ENCODE data around the gene ECSCR.

Gene ECSCR

DNA sequence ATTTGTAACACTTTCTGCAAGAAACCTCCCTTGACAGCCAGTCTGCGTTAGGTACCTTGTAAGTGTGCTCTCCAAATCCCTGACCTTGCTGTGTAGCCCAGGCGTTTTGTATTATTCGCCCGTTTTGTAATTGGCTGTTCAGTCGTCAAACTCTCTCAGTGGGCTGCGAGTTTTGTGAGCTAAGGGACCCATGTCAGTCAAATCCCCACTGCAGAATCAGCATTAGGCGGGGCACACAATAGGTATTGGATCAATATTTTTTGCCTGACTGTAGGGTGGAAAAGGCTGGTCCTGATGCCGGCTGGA is 23.9 kb downstream of the ECSCR start:
- H3K27ac ChIP-seq: peak overlapping the region; percentile 96 to 98
- H3K4me3 ChIP-seq: peak overlapping the region; percentile 93
- no peak for DNase-seq (ENCODE audit: low spot score)
- TF ChIP-seq, protein P1, sequence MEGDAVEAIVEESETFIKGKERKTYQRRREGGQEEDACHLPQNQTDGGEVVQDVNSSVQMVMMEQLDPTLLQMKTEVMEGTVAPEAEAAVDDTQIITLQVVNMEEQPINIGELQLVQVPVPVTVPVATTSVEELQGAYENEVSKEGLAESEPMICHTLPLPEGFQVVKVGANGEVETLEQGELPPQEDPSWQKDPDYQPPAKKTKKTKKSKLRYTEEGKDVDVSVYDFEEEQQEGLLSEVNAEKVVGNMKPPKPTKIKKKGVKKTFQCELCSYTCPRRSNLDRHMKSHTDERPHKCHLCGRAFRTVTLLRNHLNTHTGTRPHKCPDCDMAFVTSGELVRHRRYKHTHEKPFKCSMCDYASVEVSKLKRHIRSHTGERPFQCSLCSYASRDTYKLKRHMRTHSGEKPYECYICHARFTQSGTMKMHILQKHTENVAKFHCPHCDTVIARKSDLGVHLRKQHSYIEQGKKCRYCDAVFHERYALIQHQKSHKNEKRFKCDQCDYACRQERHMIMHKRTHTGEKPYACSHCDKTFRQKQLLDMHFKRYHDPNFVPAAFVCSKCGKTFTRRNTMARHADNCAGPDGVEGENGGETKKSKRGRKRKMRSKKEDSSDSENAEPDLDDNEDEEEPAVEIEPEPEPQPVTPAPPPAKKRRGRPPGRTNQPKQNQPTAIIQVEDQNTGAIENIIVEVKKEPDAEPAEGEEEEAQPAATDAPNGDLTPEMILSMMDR (IDR thresholded peaks at IDR 0.05): no peak

DNA sequence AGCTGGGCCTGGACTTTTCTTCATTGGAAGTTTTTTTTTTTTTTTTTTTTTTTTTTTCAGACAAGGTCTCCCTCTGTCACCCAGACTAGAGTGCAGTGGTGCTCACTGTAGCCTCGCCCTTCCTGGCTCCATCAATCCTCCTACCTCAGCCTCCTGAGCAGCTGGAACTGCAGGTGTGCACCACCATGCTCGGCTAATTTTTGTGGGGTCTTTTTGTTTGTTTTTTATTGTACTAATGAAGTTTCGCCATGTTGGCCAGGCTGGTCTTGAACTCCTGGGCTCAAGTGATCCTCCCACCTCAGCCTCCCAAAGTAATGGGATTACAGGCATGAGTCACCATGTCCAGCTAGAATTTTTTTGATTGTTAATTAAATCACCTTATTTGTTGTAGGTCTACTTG is 26.9 kb downstream of the ECSCR start:
- TF ChIP-seq, protein P1 (IDR thresholded peaks at IDR 0.05): no peak
- no peak overlapping the region for H3K4me3 ChIP-seq
- no peak overlapping the region for H3K27ac ChIP-seq
- DNase-seq (ENCODE audit: low spot score): no peak

DNA sequence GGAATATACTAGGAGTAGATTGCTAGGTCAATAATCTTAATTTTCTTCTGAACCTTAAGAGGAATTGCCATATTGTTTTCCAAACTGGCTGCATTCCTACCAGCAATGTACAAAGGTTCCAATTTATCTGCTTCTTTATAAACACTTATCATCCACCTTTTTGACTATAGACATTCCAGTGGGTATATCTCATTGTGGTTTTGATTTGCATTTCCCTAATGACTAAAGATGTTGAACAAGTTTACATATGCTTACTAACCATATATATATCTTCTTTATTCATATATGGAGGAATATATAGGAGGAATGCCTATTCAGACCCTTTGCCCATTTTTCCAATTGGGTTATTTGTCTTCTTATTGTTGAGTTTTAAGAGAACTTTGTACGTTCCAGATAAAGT is 30.8 kb downstream of the ECSCR start:
- TF ChIP-seq, protein P1 (IDR thresholded peaks at IDR 0.05): no peak
- no peak overlapping the region for H3K4me3 ChIP-seq
- no peak overlapping the region for H3K27ac ChIP-seq
- DNase-seq (ENCODE audit: low spot score): no peak

DNA sequence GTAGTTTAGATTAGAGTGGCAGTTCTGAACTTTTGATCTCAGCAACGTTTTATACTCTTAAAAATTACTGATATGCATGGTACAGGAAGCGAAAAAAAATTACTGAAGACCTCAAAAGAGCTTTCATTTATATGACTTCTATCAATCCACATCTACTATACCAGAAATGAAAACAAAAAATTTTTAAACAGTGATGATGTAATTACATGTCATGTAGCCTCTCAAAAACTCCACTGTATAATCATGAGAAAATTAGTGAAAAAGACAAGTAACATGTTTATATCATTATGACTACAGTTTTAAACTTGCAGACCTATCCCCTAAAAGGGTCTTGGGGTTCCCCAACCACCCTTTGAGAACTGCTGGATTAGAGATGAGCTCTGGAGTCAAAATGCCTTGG is 32.5 kb downstream of the ECSCR start:
- TF ChIP-seq, protein P1 (IDR thresholded peaks at IDR 0.05): no peak
- H3K27ac ChIP-seq: no peak overlapping the region
- H3K4me3 ChIP-seq: no peak overlapping the region
- DNase-seq (ENCODE audit: low spot score): no peak

DNA sequence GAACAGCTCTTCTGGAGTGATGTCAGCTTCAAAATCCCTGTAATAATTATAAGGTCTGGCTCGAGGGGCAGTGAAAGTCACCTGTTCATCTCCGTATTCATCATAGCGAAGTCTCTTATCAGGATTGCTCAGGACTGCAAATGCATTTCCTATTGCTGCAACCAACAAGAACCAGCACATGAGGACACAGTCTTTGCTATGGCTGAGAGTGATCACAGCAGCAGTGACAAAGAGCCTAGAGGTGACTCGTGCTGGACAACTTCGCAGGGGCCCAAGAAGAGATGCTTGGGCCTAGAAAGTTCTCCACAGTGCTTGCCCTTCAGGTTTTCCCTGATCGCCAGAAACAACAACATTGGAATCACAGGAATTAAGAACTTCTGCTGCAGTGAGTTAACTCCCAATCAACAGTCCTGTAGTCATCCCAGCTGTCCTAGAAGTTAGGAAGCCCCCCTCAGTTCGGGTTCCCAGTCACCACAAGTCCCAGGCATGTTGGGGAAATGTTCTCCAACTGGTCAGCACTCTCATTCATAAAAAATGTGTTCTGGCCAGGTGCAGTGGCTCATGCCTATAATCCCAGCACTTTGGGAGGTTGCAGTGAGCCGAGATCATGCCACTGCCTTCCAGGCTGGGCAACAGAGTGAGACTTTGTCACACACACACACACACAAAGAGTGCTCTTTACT is 36.2 kb downstream of the ECSCR start:
- TF ChIP-seq, protein P1 (IDR thresholded peaks at IDR 0.05): no peak
- Histone ChIP-seq H3K27ac (peak overlapping the region in 1 of 2 donors; percentile 56), H3K4me3 (no peak overlapping the region)
- DNase-seq (ENCODE audit: low spot score): no peak

DNA sequence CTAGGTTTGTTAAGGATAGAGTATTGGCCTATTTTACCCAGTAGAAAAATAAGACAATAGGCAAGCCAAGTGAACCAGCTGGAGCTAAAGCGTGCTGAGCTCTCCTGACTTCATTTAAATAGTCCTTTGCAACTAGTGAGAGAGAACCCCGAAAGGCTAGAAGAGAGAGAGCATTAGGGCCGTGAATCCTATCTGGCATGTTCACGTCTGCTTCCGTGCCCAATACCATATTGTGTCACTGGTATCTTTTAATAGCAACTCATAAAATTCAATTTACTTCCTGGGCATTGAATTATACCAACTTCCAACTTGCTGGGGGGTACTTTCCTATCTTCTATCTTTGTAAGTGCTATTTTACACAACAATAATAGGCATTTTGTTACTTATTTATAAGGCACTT is 37.0 kb downstream of the ECSCR start:
- H3K4me3 ChIP-seq: no peak overlapping the region
- TF ChIP-seq, protein P1 (IDR thresholded peaks at IDR 0.05): no peak
- H3K27ac ChIP-seq: no peak overlapping the region
- no peak for DNase-seq (ENCODE audit: low spot score)

DNA sequence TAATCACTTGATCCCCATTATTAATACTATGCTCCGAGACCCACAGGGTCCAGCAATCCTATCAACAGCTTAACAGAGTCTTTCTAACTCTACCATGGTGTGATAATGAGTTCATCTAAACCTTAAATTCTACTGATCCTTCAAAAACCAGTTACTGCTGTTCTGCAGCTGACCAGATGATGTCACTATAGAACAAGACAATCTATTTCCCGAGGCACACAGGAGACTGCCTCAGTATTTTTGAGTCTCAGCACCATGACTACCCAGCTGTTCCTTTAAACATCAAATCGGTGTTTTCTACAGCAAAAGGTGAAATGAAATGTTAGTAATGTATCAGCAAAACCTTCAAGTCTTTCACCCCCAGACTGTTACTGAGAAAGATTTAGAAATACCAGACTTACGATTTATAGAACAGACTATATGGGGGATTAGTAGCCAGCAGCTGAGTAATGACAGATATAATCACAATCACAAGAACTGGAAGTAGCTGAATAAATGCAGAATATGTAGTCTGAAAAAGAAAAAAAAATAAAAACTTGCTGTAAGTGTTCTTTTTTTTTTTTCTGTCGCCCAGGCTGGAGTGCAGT is 40.1 kb downstream of the ECSCR start:
- TF ChIP-seq, protein P1 (IDR thresholded peaks at IDR 0.05): peak; percentile 53
- no peak for DNase-seq (ENCODE audit: low spot score)
- Histone ChIP-seq H3K27ac (no peak overlapping the region), H3K4me3 (no peak overlapping the region)

Measured in coronary artery (tissue), 2 donors.